ENCODE results near the gene TXNDC11. TPM values are rescaled to one million over a fixed set of nuclear protein-coding genes. Genes with fewer than 3 reads are reported as not detected.
A peak's percentile ranks its signal among the peaks of the same experiment; 100 is the strongest.

TXNDC11 gene
- total and polyA plus RNA-seq, 4 donors, result 19.9 to 43.6 (median 41.1) TPM

- Histone ChIP-seq H3K27me3 (ENCODE audit: control insufficient read depth in 1 of 2, insufficient read depth in 2 of 2, low read length in 1 of 2) (no peaks in the 10 kb centered on the region), H3K9me3 (ENCODE audit: control insufficient read depth, low read length) (no peaks in the 10 kb centered on the region), H3K4me3 (ENCODE audit: low read length in 2 of 2) (no peak overlapping the region), H3K36me3 (ENCODE audit: control insufficient read depth in 1 of 2, insufficient read depth in 2 of 2, low read length in 1 of 2) (peaks cover 0 to 5% of the 10 kb centered on the region in 2 donors), H3K4me1 (ENCODE audit: control insufficient read depth in 1 of 2, insufficient read depth in 2 of 2, low read length in 2 of 2) (peaks cover 0 to 2% of the 10 kb centered on the region in 2 donors), H3K27ac (ENCODE audit: low read depth in 1 of 2, low read length in 2 of 2) (no peak overlapping the region)
- DNase-seq (no peak), ATAC-seq (ENCODE audit: low FRiP score) (no peak)
- intact Hi-C loops (cut with DNase I), result no loop called here
- WGBS, 2 donors, result 92 to 94% methylated on average over 12 of the region's 12 CpGs
These were observed 58.2 kb downstream of the TXNDC11 start for GRCh38 chr16:11684231-11685025.

DNA sequence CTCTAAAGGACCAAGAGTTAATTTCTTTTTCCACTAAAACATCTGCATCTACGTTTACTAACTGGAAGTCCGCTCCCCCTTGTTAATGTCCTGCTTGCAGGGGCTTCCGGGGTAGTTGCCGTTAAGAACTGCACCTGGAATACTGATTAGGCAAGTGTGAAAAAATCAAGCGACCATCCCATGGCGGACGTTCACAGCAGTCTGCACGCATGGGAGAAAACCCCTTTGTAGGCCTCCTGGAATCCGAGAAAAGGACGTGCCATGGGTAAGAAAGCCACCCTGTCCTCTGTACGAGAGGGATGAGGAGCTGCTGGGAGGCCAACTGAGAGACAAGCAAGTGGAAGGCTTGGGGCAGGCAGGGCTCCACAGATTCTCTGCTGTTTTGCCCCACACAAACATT is 59.5 kb downstream of the TXNDC11 start:
- ATAC-seq (ENCODE audit: low FRiP score) (no peak), DNase-seq (no peak)
- Histone ChIP-seq H3K9me3 (ENCODE audit: control insufficient read depth, low read length) (no peaks in the 10 kb centered on the region), H3K27ac (ENCODE audit: low read depth in 1 of 2, low read length in 2 of 2) (no peak overlapping the region), H3K36me3 (ENCODE audit: control insufficient read depth in 1 of 2, insufficient read depth in 2 of 2, low read length in 1 of 2) (peaks cover 0 to 6% of the 10 kb centered on the region in 2 donors), H3K4me3 (ENCODE audit: low read length in 2 of 2) (no peak overlapping the region), H3K27me3 (ENCODE audit: control insufficient read depth in 1 of 2, insufficient read depth in 2 of 2, low read length in 1 of 2) (no peaks in the 10 kb centered on the region), H3K4me1 (ENCODE audit: control insufficient read depth in 1 of 2, insufficient read depth in 2 of 2, low read length in 2 of 2) (peaks cover 0 to 2% of the 10 kb centered on the region in 2 donors)
- 83 to 86% methylated on average over 11 of the region's 11 CpGs for WGBS, 2 donors
- intact Hi-C loops (cut with DNase I), result no loop called here

- intact Hi-C loops (cut with DNase I), result no loop called here
- Histone ChIP-seq H3K27ac (ENCODE audit: low read depth in 1 of 2, low read length in 2 of 2) (no peak overlapping the region), H3K27me3 (ENCODE audit: control insufficient read depth in 1 of 2, insufficient read depth in 2 of 2, low read length in 1 of 2) (no peaks in the 10 kb centered on the region), H3K4me1 (ENCODE audit: control insufficient read depth in 1 of 2, insufficient read depth in 2 of 2, low read length in 2 of 2) (peaks cover 0 to 1% of the 10 kb centered on the region in 2 donors), H3K36me3 (ENCODE audit: control insufficient read depth in 1 of 2, insufficient read depth in 2 of 2, low read length in 1 of 2) (peaks cover 0 to 6% of the 10 kb centered on the region in 2 donors), H3K9me3 (ENCODE audit: control insufficient read depth, low read length) (no peaks in the 10 kb centered on the region), H3K4me3 (ENCODE audit: low read length in 2 of 2) (no peak overlapping the region)
- ATAC-seq (ENCODE audit: low FRiP score) (no peak), DNase-seq (no peak)
- WGBS, 2 donors, result 11 to 15% methylated on average over 5 of the region's 5 CpGs
These were observed 60.0 kb downstream of the TXNDC11 start for GRCh38 chr16:11682655-11683096.

DNA sequence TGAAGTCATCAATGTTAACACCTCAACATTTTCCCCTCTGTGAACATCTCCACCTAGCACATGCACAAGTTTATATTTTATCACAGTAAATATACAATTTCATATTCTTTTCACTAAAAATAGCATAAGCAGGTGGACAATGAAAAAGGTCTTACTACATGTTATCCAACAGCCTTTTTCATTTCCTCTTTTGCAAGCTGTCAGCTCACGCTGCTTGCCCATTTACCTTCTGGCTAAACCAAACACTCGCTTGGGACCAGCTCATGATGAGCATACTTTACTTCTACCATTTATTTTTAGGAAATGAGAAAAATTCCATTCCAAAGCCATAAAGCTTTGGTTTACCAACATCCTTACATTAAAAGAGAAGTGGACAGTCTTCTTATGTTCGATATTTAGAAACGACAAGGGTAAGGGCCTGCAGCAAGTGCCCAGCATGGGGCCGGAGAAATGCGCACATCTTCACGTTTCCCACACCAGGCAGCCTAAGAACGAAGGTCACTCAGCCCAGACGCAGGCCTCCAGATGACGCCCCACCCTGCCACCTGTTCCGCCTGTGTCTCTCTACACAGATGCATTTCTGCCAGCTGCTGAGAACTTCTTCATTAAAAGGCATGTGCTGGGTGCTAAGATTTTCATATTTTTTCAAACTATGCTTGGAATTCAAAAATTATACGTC is 60.5 kb downstream of the TXNDC11 start:
- 78 to 79% methylated on average over 12 of the region's 12 CpGs for WGBS, 2 donors
- intact Hi-C loops (cut with DNase I), result no loop called here
- DNase-seq (no peak), ATAC-seq (ENCODE audit: low FRiP score) (no peak)
- Histone ChIP-seq H3K27ac (ENCODE audit: low read depth in 1 of 2, low read length in 2 of 2) (no peak overlapping the region), H3K4me1 (ENCODE audit: control insufficient read depth in 1 of 2, insufficient read depth in 2 of 2, low read length in 2 of 2) (no peaks in the 10 kb centered on the region), H3K36me3 (ENCODE audit: control insufficient read depth in 1 of 2, insufficient read depth in 2 of 2, low read length in 1 of 2) (peaks cover 0 to 2% of the 10 kb centered on the region in 2 donors), H3K9me3 (ENCODE audit: control insufficient read depth, low read length) (no peaks in the 10 kb centered on the region), H3K27me3 (ENCODE audit: control insufficient read depth in 1 of 2, insufficient read depth in 2 of 2, low read length in 1 of 2) (no peaks in the 10 kb centered on the region), H3K4me3 (ENCODE audit: low read length in 2 of 2) (no peak overlapping the region)

- DNase-seq (no peak), ATAC-seq (ENCODE audit: low FRiP score) (no peak)
- Histone ChIP-seq H3K4me3 (ENCODE audit: low read length in 2 of 2) (no peak overlapping the region), H3K27me3 (ENCODE audit: control insufficient read depth in 1 of 2, insufficient read depth in 2 of 2, low read length in 1 of 2) (no peaks in the 10 kb centered on the region), H3K27ac (ENCODE audit: low read depth in 1 of 2, low read length in 2 of 2) (no peak overlapping the region), H3K36me3 (ENCODE audit: control insufficient read depth in 1 of 2, insufficient read depth in 2 of 2, low read length in 1 of 2) (peaks cover 0 to 2% of the 10 kb centered on the region in 2 donors), H3K9me3 (ENCODE audit: control insufficient read depth, low read length) (no peaks in the 10 kb centered on the region), H3K4me1 (ENCODE audit: control insufficient read depth in 1 of 2, insufficient read depth in 2 of 2, low read length in 2 of 2) (no peaks in the 10 kb centered on the region)
- 72 to 75% methylated on average over 2 of the region's 2 CpGs for WGBS, 2 donors
- intact Hi-C loops (cut with DNase I), result no loop called here
These were observed 61.1 kb downstream of the TXNDC11 start for GRCh38 chr16:11681556-11681955.

DNA sequence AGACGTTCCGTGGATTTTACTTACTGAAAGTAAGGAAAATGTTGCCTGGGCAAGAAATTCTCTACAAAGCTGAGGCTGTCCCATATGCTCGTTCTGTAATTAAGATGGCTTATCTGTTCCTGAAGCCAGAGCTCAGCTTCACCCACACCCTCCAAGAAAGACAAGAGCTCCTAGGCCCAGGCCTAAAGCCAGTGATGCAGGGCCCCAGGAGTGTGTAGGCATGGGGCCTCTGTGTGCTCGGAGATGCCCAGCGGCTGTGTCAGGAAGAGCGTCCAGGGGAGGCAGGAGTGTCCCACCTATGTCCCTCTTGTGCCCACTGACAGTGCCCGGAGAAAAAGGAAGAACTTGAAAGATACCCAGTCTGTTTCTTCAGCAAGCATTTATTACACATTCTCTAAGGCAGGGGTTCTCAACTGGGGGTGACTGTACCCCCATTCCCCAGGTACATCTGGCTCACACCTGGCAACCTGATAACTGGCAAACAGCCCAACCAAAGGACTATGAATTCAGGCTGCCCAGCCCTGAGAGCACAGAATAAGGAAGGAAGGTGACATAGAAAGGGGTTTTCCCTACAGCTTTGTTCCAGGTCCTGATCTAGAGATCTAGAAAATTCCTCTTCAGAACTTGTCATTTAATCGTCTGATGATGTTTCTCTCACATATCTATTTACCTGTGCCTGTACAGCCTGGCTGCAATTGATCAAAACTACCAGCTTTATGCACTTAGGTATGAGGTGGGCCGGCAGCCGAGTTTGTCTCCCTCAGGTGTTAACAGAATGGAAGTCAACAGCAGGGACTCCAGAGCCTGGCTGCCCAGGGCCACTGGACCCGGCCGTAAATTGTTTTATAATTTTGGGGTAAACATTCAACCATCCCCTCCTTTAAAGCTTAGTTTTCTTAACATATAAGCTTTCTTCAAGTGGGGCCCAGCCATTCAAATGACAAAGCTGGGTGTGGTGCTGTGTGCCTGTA is 62.4 kb downstream of the TXNDC11 start:
- ATAC-seq (ENCODE audit: low FRiP score) (no peak), DNase-seq (no peak)
- Histone ChIP-seq H3K36me3 (ENCODE audit: control insufficient read depth in 1 of 2, insufficient read depth in 2 of 2, low read length in 1 of 2) (peaks cover 0 to 2% of the 10 kb centered on the region in 2 donors), H3K9me3 (ENCODE audit: control insufficient read depth, low read length) (no peaks in the 10 kb centered on the region), H3K27me3 (ENCODE audit: control insufficient read depth in 1 of 2, insufficient read depth in 2 of 2, low read length in 1 of 2) (no peaks in the 10 kb centered on the region), H3K4me1 (ENCODE audit: control insufficient read depth in 1 of 2, insufficient read depth in 2 of 2, low read length in 2 of 2) (no peaks in the 10 kb centered on the region), H3K4me3 (ENCODE audit: low read length in 2 of 2) (no peak overlapping the region), H3K27ac (ENCODE audit: low read depth in 1 of 2, low read length in 2 of 2) (no peak overlapping the region)
- intact Hi-C loops (cut with DNase I), result no loop called here
- 78 to 83% methylated on average over 12 of the region's 12 CpGs for WGBS, 2 donors

DNA sequence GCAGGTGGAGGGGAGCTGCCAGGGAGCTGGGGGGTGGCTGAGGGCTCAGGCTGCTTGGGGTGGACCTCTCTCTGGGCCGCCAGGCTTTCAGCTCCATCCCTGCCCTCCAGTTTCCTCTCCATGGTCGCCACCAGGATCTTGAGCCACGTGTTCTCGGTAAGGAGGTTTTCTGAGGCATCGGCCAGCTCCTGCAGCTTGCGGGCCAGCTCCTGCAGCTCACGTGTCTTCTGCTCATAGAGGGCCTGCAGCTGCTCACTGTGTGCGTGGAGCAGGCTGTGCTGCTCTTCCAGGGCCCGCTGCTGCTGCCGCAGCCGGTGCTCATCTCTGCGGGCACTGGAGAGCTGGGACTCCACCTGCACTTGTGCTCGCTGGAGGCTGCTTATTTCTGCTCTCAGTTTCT is 63.4 kb downstream of the TXNDC11 start:
- no peaks in the 10 kb centered on the region for H3K4me1 ChIP-seq (ENCODE audit: control insufficient read depth in 1 of 2, insufficient read depth in 2 of 2, low read length in 2 of 2)
- no peak for ATAC-seq (ENCODE audit: low FRiP score)
- no peak overlapping the region for H3K4me3 ChIP-seq (ENCODE audit: low read length in 2 of 2)
- H3K36me3 ChIP-seq (ENCODE audit: control insufficient read depth in 1 of 2, insufficient read depth in 2 of 2, low read length in 1 of 2), result peaks cover 0 to 2% of the 10 kb centered on the region in 2 donors
- no peaks in the 10 kb centered on the region for H3K27me3 ChIP-seq (ENCODE audit: control insufficient read depth in 1 of 2, insufficient read depth in 2 of 2, low read length in 1 of 2)
- H3K27ac ChIP-seq (ENCODE audit: low read depth in 1 of 2, low read length in 2 of 2), result no peak overlapping the region
- peak in 1 of 2 donors; percentile 54 for DNase-seq
- 80 to 81% methylated on average over 13 of the region's 13 CpGs for WGBS, 2 donors
- intact Hi-C loops (cut with DNase I), result no loop called here
- H3K9me3 ChIP-seq (ENCODE audit: control insufficient read depth, low read length), result no peaks in the 10 kb centered on the region
